Measurements from ENCODE around the gene CRELD1. TPM values are rescaled to one million over a fixed set of nuclear protein-coding genes. Genes with fewer than 3 reads are reported as not detected.

CRELD1 gene
- total and polyA plus RNA-seq, 2 of the 13 experiments (the other 11 are each of a cell fraction or from before 2014, with no cell fraction given) = 27.1 to 61.9 TPM

GRCh38 chr3:9890249-9891071 lies 43.2 kb upstream of the CRELD1 start, which contains the start of gene JAGN1 (continued):
- TF ChIP-seq ZNF558 (CRISPR knock-in tag; IDR thresholded peaks at IDR 0.05; ENCODE audit: borderline replicate concordance) (no peak; the same call in 1 of the 2 replicates), KDM1A (CRISPR knock-in tag; IDR thresholded peaks at IDR 0.05) (no peak), ZXDC (CRISPR knock-in tag; IDR thresholded peaks at IDR 0.05) (no peak), ZNF225 (CRISPR knock-in tag; IDR thresholded peaks at IDR 0.05) (no peak), SRF (IDR thresholded peaks at IDR 0.05; ENCODE audit: low read depth, low read length) (no peak), AKAP8 (CRISPR knock-in tag; IDR thresholded peaks at IDR 0.05) (peak; percentile 74; the same call in 1 of the 2 replicates), GATAD2A (CRISPR knock-in tag; IDR thresholded peaks at IDR 0.05) (peak; percentile 43; the same call in 1 of the 2 replicates), POLR2G (IDR thresholded peaks at IDR 0.05; ENCODE audit: low read depth, low read length) (peak; percentile 94), NFKBIZ (CRISPR knock-in tag; IDR thresholded peaks at IDR 0.05) (0 out of 2 replicates have a peak, but pooled peaks have one; percentile 64), MTF2 (CRISPR knock-in tag; IDR thresholded peaks at IDR 0.05; ENCODE audit: borderline replicate concordance) (peak; percentile 50; the same call in 1 of the 2 replicates), ZNF367 (CRISPR knock-in tag; IDR thresholded peaks at IDR 0.05; ENCODE audit: borderline replicate concordance) (peak; percentile 16; the same call in 1 of the 2 replicates), ZMAT5 (CRISPR knock-in tag; IDR thresholded peaks at IDR 0.05; ENCODE audit: borderline replicate concordance, low read depth) (no peak), ZSCAN25 (CRISPR knock-in tag; IDR thresholded peaks at IDR 0.05) (peak; percentile 67; the same call in 1 of the 2 replicates), SNAPC2 (CRISPR knock-in tag; IDR thresholded peaks at IDR 0.05) (no peak), NPAS2 (CRISPR knock-in tag; IDR thresholded peaks at IDR 0.05; ENCODE audit: borderline replicate concordance) (no peak), ZNF567 (CRISPR knock-in tag; IDR thresholded peaks at IDR 0.05; ENCODE audit: borderline replicate concordance) (peak; percentile 36; the same call in 1 of the 2 replicates), ZNF549 (CRISPR knock-in tag; IDR thresholded peaks at IDR 0.05) (no peak), ZBTB49 (CRISPR knock-in tag; IDR thresholded peaks at IDR 0.05; ENCODE audit: borderline replicate concordance) (no peak), NR1H2 (CRISPR knock-in tag; IDR thresholded peaks at IDR 0.05; ENCODE audit: borderline replicate concordance, low read depth) (peak; percentile 44; the same call in 1 of the 2 replicates), ZNF790 (CRISPR knock-in tag; IDR thresholded peaks at IDR 0.05; ENCODE audit: borderline replicate concordance) (peak; percentile 89)
- TF ChIP-seq, protein P1, sequence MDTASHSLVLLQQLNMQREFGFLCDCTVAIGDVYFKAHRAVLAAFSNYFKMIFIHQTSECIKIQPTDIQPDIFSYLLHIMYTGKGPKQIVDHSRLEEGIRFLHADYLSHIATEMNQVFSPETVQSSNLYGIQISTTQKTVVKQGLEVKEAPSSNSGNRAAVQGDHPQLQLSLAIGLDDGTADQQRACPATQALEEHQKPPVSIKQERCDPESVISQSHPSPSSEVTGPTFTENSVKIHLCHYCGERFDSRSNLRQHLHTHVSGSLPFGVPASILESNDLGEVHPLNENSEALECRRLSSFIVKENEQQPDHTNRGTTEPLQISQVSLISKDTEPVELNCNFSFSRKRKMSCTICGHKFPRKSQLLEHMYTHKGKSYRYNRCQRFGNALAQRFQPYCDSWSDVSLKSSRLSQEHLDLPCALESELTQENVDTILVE (CRISPR knock-in tag; IDR thresholded peaks at IDR 0.05) = no peak
- TF ChIP-seq, protein P2, sequence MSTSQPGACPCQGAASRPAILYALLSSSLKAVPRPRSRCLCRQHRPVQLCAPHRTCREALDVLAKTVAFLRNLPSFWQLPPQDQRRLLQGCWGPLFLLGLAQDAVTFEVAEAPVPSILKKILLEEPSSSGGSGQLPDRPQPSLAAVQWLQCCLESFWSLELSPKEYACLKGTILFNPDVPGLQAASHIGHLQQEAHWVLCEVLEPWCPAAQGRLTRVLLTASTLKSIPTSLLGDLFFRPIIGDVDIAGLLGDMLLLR (CRISPR knock-in tag; IDR thresholded peaks at IDR 0.05) = peak; percentile 77; the same call in 1 of the 2 replicates
